HG02870 (cell line): Measurements from ENCODE around the gene ZNF789.
A peak's percentile ranks its signal among the peaks of the same experiment; 100 is the strongest.
"Not testable (repeated sequence)": the region's sequence is repeated elsewhere in the genome, so short reads cannot be mapped to it uniquely, and the experiment has no call there.

Source experiments
- ATAC-seq: cut with Tn5 transposase; IDR thresholded peaks from one replicate; pipeline ENCODE4 v1.9.1; 2021; ENCODE audit warnings: mild to moderate bottlenecking, moderate library complexity; ENCODE audit not compliant: unreplicated experiment

ZNF789 gene

DNA sequence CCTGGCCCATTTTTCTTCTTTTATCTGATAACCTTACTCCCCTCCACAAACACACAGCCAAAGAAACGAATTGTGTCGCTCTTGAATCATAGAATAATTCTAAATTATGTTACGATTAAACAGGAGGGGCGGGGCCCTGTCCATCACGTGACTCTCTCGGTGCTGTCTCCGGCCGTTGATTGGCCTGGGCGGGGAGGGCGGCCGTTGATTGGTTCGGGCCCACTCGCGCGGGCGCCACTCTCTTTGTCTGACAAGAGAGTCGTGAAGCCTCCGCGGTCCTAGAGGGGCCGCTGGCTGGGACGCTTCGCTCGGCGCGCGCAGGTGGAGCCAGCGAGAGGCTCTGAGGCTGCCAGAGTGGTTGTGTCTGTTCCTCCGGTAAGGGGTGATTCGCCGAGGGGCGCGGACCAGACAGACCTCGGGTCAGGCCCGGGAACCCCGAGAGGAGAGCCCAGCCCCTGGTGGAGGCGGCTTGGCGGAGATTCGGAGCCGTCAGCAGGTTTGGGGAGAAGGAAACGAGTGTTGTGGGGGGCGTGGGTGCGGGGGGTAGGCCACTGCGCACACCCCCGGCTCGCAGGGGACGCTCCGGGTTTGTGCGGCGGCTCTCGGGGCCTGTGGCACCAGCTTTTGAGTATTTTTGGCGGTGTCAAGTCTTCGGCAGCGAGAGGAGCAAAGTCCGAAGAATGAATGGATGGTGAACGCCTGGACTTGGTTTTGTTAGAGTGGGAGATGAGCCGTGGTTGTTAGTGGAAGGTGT is at the start of gene ZNF789:
TSS of gene ZNF789 (plus strand) at position 330 of the 754 bp plus-strand sequence. CDS start 3,567 bp downstream, outside the sequence.
- ATAC-seq: peak; percentile 89

DNA sequence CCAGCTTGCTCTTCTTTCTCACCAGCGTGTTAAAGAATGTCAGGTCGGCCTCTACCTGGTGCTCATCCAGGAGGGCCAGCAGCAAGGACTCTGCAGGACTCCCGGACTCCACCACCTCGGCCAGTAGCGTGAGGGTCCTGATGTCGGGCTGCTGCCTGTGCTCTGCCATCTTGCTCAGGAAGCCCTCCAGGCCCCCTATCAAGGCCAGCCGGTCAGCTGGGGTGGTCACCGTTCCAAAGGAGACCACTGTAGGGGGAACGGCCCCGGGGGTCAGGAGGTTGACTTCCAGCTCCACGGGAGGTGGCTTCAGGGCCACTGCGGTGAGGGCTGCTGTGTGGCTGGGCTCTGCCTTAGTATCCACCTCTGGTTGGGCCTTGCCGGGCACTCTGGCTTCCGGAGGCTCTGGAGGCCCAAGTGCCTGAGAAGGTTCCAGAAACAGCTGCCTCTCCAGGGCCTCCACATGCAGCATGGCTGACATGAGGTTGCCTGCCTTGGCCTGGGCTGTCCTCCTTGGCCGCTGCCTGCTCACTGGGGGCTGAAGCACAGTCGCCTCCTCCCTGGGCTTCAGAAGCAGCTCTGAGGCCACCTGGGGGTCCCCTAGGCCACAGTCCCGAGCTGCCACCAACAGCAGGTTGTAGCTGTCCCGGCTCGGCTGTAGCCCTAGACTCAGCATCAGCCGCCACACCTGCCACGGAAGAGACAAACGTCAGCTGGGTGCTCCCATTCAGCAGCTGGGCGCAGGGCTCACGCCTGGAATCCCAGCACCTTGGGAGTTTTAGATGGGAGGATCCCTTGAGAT is 47.6 kb upstream of the ZNF789 start:
- ATAC-seq: no peak

DNA sequence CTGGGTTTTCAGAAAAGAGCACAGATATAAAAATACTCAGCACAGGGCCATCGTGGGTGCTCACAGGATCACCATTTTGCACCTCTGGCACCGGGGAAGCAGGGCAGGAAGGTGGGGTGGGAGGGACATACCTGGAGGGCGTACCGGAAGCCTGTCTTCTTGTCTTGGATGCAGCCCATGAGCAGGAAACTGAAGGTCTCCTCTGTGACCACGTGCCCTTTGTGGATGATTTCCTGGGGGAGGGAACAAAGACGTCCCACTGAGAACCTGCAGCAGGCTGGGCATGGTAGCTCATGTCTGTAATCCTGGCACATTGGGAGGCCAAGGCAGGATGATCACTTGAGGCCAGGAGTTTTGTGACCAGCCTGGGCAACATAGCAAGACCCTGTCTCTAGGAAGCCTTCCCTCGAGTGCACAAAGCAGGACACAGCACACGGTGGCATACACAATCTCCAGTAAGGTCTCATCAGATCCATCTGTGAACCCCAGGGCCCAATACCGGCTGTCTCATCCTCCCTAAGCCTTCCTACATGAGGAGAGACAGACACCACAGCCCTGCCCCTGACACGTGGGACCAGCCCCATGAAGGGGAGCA is 43.6 kb upstream of the ZNF789 start:
- ATAC-seq: no peak

DNA sequence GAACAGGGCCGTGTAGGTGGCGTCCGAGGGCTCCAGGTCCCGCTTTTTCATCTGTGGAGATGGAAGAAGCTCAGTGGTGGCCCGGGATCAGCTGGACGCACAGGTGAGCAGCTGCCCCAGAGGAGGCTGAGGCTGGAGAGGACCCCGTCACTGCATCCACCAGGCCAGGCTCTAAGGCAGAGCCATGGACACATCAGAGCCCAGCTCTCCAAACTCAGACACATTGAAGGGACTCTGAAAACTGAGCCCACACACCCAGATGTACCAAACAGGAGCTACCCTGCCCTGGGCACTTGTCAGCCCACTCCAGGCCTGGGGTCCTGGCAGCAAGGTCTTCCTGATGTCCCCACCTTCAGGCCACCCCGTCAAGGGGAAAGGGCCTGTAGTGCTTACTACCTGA is 42.9 kb upstream of the ZNF789 start:
- ATAC-seq: no peak

DNA sequence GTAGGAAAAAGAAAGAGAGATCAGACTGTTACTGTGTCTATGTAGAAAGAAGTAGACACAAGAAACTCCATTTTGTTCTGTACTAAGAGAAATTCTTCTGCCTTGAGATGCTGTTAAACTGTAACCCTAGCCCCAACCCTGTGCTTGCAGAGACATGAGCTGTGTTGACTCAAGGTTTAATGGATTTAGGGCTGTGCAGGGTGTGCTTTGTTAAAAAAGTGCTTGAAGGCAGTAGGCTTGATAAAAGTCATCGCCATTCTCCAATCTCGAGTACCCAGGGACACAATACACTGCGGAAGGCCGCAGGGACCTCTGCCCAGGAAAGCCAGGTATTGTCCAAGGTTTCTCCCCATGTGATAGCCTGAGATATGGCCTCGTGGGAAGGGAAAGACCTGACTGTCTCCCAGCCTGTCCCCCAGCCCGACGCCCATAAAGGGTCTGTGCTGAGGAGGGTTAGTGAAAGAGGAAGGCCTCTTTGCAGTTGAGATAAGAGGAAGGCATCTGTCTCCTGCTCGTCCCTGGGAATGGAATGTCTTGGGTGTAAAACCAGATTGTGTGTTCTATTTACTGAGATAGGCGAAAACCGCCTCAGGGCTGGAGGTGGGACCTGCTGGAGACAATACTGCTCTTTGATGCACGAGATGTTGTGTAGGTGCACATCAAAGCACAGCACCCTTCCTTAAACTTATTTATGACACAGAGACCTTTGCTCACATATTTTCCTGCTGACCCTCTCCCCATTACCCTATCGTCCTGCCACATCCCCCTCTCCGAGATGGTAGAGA is 40.7 kb upstream of the ZNF789 start:
- not testable (repeated sequence) for ATAC-seq

DNA sequence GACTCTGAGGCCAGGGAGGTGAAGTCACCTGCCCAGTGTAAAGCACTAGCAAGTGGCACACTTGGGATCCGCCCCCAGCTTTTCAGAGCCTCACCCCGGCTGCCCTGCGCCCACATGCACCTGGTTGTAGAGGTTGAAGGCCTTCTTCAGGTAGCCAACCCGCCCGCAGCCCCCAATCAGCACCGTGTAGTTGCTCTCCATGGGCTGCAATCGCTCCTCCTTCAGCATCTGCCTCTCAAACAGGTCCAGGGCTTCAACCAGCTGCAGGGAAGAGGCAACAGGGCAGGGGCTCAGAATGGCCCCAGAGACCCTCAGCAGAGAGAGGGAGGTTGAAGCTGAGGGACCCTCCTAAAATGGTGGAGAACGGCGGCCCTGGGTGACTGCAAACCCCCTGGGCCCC is 39.5 kb upstream of the ZNF789 start:
- no peak for ATAC-seq

DNA sequence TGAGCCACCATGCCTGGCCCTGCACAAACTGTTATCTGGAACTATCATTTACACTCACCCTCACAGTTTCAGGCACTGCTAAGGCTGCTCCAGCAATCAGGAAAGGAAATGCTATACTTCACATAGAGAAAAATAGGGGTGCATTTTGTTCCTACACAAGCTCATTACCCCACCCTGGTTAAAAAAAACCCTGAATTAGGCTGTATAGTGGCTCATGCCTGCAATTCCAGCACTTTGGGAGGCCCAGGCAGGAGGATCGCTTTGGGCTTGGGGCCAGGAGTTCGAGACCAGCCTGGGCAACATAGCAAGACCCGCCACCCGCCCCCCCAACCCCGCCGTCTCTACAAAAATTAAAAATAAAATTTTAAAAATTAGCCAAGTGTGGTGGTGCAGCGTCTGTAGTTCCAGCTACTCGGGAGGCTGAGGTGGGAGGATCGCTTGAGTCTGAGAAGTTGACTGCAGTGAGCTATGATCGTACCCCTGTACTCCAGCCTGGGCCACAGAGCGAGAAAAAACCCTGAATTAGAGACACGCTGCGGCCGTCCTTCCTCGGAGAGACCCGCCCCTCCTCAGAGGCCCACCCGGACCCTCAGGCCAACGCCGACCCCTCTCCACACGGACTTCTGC is 34.6 kb upstream of the ZNF789 start:
- no peak for ATAC-seq

DNA sequence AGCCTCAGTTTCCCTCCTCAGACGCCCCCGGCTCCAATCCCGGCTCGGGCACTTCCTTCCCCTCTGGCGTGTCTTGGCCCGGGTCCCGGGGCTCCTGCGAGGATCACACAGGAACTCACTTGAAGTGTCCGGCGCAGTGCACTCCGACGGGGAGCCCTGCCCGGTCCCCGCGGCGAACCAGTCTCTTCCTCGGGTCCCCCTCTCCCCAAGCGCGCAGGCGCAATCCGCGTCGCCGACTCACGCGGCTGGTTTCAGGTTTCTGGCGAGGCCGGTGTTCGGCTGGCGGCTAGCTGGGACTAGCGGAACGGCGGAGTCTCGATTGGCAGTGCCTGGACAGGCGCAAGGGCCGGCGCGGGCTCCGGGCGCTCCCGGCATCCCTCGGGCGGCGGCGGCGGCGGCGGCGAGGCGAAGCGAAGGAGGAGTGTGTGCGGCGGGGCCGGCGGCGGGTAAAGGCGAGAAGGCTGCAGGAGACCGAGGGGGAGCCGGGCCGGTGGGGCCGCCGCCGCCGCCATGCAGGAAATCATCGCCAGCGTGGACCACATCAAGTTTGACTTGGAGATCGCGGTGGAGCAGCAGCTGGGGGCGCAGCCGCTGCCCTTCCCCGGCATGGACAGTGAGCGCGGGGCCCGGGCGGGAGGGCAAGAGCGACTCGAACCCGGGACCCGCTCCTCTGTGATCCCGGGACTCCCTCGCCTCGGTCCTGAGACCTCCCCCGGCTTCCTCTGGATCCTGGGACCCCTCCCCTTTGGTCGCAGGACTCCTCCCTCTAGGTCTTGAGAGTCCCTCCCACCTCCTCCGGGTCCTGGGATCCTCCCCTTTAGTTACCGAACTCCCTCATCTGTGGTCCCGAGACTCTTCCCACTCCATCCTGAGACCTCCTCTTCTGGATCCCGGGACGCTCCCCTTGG is 33.9 kb upstream of the ZNF789 start, which contains the start of the genes CPSF4 and PTCD1:
TSS of gene CPSF4 (plus strand) at position 371 of the 908 bp plus-strand sequence. CDS start at position 511, 140 bp downstream.
TSS of gene PTCD1 (minus strand) at position 226 of the 908 bp plus-strand sequence. CDS start 3,556 bp downstream, outside the sequence.
- peak; percentile 84 for ATAC-seq

DNA sequence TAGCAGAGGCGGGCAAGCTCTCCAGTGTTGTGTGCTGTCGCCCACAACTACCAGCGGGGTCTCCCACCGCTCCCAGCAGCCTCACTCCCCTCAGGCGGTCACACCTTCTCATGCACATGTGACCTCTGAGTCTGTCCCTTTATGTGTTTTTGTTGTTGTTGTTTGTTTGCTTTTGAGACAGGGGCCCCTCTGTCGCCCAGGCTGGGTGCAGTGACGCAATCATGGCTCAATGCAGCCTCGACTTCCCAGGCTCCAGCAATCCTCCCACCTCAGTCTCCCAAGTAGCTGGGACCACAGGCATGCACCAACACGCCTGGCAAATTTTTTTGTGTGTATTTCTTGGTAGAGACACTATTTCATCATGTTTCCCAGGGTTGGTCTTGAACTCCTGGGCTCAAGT is 32.5 kb upstream of the ZNF789 start:
- ATAC-seq: no peak

DNA sequence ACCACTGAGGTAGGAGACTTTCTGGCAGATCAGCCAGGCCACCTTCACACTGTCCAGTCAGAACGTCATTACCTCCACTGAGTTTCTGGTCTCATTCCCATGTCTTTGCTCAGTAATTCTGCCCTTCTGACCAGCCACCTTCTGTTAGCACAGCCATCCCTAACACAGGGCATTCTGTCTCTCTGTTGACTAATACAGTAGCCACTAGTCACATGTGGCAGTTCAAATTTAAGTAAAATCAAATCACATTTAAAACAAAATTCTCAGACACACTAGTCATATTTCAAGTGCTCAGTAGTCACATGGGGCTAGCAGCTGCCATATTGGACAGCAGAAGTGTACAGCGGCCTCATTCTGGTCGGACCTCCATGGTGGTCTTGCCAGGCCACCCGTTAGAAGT is 26.6 kb upstream of the ZNF789 start:
- ATAC-seq: no peak

DNA sequence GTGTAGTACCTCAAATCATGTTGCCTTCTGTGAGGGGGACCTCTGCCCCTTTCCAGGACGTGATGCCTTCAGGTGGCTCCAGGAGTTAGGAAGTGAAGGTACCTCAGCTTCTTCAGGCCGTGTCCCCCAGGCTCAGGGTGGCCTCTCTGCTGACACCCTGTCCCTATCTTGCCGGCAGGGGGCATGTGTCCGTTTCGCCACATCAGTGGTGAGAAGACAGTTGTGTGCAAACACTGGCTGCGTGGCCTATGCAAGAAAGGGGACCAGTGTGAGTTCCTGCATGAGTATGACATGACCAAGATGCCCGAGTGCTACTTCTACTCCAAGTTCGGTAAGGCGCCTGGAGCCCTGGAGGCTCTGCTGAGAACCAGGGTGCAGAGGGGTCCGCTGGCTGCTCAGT is 24.7 kb upstream of the ZNF789 start:
- no peak for ATAC-seq

DNA sequence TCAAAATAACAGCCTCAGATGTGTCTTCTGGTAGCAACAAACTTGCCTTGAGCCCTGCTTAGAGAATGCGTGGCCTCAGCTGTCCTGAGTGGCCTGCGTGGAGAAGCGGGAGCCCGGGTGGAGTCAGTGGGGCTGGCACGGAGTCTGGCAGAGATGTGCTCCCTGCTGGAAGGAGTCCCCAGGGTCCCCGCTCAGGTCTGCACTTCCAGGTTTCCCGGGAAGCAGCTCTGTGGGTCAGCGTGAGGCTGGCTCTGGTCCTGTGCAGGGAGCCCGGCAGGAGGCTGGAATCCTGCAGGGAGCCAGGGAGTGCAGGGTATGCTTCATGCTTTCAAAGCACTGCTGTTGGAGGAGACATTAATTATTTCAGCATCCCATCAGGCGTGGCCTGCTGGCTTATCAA is 23.8 kb upstream of the ZNF789 start:
- no peak for ATAC-seq

DNA sequence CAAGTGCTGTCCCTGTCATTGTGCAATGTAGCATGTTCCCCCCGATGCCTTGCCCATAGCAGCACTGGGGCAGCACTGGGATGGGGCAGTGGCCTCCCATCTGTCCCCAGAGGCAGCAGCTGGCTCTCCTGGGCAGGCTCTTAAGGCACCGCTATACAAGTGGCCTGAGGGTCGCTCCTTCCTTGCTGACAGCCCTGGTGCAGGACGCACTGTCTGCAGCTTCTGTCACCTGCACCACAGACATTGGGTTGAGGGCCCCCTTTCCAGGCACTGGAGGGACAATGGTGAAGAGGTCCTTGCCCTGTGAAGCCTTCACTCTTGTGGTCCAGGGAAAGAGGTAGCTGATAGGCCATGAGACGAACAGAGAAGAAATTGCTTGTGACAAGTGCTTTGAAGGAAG is 23.4 kb upstream of the ZNF789 start:
- no peak for ATAC-seq

DNA sequence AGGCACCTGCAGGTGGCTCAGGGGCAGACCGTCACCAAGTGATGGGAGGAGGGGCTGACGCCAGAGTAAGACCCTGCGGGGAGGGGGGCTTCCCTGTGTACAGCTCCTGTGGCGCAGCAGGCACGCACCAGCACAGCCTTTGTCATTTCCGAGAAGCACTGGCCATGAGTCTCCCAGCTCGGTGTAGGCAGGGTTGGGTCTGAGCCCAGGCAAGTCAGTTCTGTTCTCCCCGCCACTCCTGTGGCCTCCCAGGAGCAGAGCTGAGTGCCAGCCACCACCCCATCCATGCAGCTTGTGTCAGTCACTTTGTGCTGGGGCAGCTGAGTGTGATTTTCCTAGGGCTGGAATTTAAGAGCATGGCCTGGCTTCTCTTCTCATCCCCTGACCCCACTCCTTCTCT is 20.8 kb upstream of the ZNF789 start:
- ATAC-seq: no peak

DNA sequence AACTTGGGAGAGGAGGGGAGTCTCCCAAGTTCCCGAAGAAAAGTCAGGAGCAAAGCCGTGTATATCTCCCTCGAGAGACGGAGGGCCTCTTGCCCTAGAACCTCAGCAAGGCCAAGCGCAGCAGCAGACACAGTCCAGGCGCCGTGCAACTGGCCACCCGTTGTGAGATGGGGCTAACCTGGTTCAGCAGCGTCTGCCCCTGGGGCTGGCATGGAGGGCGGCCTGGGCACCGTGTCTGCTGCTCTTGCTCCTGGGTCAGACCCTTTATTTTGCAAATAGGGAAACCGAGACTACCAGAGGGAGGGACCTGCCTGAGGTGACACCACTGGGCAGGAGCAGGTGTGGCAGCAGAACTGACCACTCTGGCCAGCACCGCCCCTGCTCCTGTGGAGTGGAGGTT is 20.1 kb upstream of the ZNF789 start:
- no peak for ATAC-seq

DNA sequence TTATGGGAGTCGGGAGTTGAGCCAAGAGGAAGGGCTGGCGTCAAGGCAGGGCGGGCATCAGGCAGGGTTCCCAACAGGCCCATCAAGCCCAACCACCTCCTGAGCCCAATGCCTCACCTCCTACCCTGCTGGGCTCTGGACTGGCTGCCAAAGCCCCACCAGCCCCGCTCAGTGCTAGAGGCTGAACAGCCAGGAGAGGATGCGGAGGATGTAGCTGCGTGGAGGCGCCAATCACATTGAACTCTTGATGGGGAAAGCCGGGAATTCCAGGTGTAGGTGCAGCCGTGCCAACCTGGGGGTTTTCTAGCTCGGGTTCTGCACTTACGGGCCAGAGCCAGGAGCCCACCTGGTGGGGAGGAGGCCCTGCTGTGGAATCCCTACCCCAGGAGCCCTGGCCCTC is 19.6 kb upstream of the ZNF789 start:
- no peak for ATAC-seq

DNA sequence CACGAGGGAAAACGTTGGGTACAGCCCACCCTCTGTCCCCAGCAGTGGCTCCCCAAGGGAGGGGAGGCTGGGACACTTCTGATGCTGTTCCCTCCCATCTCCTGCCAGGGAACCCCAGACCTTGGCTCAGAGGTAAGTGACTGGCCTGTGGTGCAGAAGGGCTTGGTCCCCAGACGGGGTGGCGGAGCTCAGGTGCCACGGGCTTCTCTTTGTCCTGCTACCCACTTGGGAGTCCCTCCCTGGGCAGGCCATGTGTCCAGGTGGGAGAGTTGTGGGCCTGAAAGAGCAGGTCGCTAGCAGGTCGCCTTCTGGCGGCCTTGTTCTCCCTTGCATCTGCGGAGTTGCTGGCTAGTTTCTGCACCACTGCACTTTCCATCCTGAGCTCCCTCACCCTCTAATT is 16.8 kb upstream of the ZNF789 start:
- no peak for ATAC-seq

DNA sequence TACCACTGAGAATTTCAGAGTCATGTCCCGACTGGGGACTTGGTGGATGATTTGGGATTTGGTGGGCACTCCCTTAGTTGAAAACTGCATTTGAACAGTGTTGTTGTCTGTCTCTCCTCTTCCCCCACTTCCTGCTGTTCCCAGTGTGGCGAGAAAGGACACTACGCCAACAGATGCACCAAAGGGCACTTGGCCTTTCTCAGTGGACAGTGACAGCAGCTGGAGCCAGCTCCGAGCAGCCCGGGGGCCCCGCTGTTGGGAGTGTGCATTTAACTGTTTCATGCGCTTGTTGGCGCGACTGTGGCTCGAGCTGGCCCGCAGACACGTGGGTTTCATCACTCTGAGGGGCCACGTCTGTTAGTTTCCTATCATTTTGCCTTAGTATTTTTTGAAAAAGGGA is 16.4 kb upstream of the ZNF789 start:
- no peak for ATAC-seq

DNA sequence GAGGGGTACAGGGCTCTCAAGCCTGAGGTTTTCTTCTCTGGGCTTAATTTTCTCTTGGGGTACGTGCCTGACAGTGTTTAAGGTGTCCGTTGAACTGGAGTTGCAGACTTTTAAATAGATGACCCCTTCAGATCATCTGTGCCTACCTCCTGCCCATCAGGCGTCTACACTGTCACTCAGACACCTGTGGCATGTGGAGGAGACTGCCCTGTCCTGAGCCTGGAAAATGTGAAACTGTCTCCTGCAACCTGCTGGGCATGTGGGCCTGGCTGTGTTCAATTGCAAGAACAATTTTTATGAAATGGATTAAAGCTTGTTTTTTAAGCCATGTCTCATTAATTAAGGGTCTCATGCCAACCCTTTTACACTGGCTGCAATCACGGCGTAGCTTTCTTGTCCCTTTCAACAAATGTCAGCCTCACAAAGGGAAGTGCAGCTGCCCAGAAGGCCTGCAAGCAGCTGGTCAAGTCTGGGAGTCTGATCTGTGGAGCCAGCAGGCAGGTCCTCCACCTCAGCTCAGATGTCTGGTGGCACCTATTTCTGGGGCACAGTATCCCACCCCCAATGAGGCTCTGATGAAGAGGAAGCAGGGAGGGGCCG is 15.5 kb upstream of the ZNF789 start:
- no peak for ATAC-seq
